Skin epidermis (tissue), 12 donors: ENCODE measurements around the gene CC2D2B.
A peak's percentile ranks its signal among the peaks of the same experiment; 100 is the strongest.
"Not testable (repeated sequence)": the region's sequence is repeated elsewhere in the genome, so short reads cannot be mapped to it uniquely, and the experiment has no call there.

Source experiments
- H3K27ac ChIP-seq, 21 experiments: fragments of 200-600 bp; sonication (generic) in 11 of 21; one replicate each; pipeline ENCODE4 v1.5.0; 2020; ENCODE audit warnings: mild to moderate bottlenecking in 3 of 21, inconsistent platforms in 2 of 21, moderate library complexity in 2 of 21
- H3K4me3 ChIP-seq, 7 experiments: fragments of 200-600 bp; sonication (generic) in 2 of 7; one replicate each; pipeline ENCODE4 v1.5.0; 2020; ENCODE audit warnings: inconsistent platforms in 2 of 7, mild to moderate bottlenecking in 2 of 7, moderate library complexity in 1 of 7

CC2D2B gene

GRCh38 chr10:95907456-95908253, at the start of gene CC2D2B:
CC2D2B (plus strand) TSS chr10:95907975; CDS start chr10:95911324, 3,349 bp downstream.
- H3K4me3 ChIP-seq = peak within 1 kb of the TSS; percentile 58 to 88 (median 69)
- peak within 1 kb of the TSS; percentile 33 to 87 (median 74) for H3K27ac ChIP-seq

GRCh38 chr10:95860166-95860940, 47.4 kb upstream of the CC2D2B start:
- H3K4me3 ChIP-seq = no peak overlapping the region
- H3K27ac ChIP-seq = peak overlapping the region in 5 of 21 experiments; percentile 25 to 66 (median 61)

- H3K27ac ChIP-seq = peak overlapping the region in 3 of 21 experiments; percentile 42 to 63 (median 61)
- no peak overlapping the region for H3K4me3 ChIP-seq
These were observed 46.4 kb upstream of the CC2D2B start for GRCh38 chr10:95861386-95861785.

GRCh38 chr10:95864906-95865813, 42.6 kb upstream of the CC2D2B start:
- Histone ChIP-seq H3K27ac (peak overlapping the region in 9 of 21 experiments; percentile 6 to 57 (median 25)), H3K4me3 (no peak overlapping the region)

- Histone ChIP-seq H3K4me3 (no peak overlapping the region), H3K27ac (peak overlapping the region in 2 of 21 experiments; percentile 40 to 57)
These were observed 41.8 kb upstream of the CC2D2B start for GRCh38 chr10:95865814-95866466.

- H3K4me3 ChIP-seq = no peak overlapping the region
- H3K27ac ChIP-seq = no peak overlapping the region
These were observed 41.3 kb upstream of the CC2D2B start for GRCh38 chr10:95866467-95866842.

GRCh38 chr10:95867866-95868265, 39.9 kb upstream of the CC2D2B start:
- no peak overlapping the region for H3K27ac ChIP-seq
- no peak overlapping the region for H3K4me3 ChIP-seq

- no peak overlapping the region for H3K27ac ChIP-seq
These were observed 35.5 kb upstream of the CC2D2B start for GRCh38 chr10:95872158-95872711.

GRCh38 chr10:95873139-95873538, 34.6 kb upstream of the CC2D2B start:
- H3K4me3 ChIP-seq = no peak overlapping the region

More at GRCh38 chr10:95872158-95872711, 35.5 kb upstream of the CC2D2B start:
- no peak overlapping the region for H3K4me3 ChIP-seq

GRCh38 chr10:95873651-95874050, 34.1 kb upstream of the CC2D2B start:
- Histone ChIP-seq H3K27ac (no peak overlapping the region), H3K4me3 (no peak overlapping the region)

More at GRCh38 chr10:95873139-95873538, 34.6 kb upstream of the CC2D2B start:
- H3K27ac ChIP-seq = no peak overlapping the region

- not testable (repeated sequence) for H3K27ac ChIP-seq, H3K4me3 ChIP-seq
These were observed 33.0 kb upstream of the CC2D2B start for GRCh38 chr10:95874783-95875182.

GRCh38 chr10:95876756-95877155, 31.0 kb upstream of the CC2D2B start:
- H3K27ac ChIP-seq = no peak overlapping the region
- no peak overlapping the region for H3K4me3 ChIP-seq

- H3K4me3 ChIP-seq = no peak overlapping the region
- H3K27ac ChIP-seq = no peak overlapping the region
These were observed 29.9 kb upstream of the CC2D2B start for GRCh38 chr10:95877881-95878280.

- H3K27ac ChIP-seq = peak overlapping the region in 3 of 21 experiments; percentile 35 to 62 (median 53)
- H3K4me3 ChIP-seq = no peak overlapping the region
These were observed 27.1 kb upstream of the CC2D2B start for GRCh38 chr10:95880704-95881103.

- no peak overlapping the region for H3K4me3 ChIP-seq
- H3K27ac ChIP-seq = peak overlapping the region in 2 of 21 experiments; percentile 53 to 55
These were observed 26.5 kb upstream of the CC2D2B start for GRCh38 chr10:95881316-95881715.

- Histone ChIP-seq H3K4me3 (no peak overlapping the region), H3K27ac (no peak overlapping the region)
These were observed 17.9 kb upstream of the CC2D2B start for GRCh38 chr10:95889830-95890229.

GRCh38 chr10:95896071-95896850, 11.5 kb upstream of the CC2D2B start:
- Histone ChIP-seq H3K4me3 (no peak overlapping the region), H3K27ac (no peak overlapping the region)
